ENCODE measurements around the gene TAC3.

TAC3 gene

DNA sequence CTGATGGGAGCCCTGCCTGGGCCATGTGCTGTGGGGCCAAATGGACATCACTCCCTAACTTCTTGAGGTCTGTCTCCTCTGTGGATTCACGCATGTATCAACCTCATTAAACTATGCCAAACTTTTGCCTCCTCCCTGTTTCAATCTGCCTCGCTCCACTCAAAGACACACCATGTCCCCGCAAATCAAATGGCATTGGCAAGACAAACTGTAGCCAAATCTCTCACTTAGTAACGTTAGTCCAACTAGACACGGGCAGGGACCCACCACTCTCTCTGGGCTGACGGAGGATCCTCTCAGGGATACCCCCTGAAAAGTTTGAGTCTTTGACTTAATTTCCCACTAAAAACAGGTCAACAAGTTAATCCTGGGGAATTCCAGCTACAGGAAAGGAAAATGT, 18.0 kb downstream of the TAC3 start:
- peak overlapping the region; percentile 14 for H3K27ac Mint-ChIP-seq
- H3K36me3 Mint-ChIP-seq (ENCODE audit: low read depth) = peaks cover 62% of the 10 kb centered on the region
- peaks cover 62% of the 10 kb centered on the region for H3K4me1 Mint-ChIP-seq
- H3K4me3 Mint-ChIP-seq = no peak overlapping the region
- no peaks in the 10 kb centered on the region for H3K9me3 Mint-ChIP-seq
- TF ChIP-seq, protein P1, sequence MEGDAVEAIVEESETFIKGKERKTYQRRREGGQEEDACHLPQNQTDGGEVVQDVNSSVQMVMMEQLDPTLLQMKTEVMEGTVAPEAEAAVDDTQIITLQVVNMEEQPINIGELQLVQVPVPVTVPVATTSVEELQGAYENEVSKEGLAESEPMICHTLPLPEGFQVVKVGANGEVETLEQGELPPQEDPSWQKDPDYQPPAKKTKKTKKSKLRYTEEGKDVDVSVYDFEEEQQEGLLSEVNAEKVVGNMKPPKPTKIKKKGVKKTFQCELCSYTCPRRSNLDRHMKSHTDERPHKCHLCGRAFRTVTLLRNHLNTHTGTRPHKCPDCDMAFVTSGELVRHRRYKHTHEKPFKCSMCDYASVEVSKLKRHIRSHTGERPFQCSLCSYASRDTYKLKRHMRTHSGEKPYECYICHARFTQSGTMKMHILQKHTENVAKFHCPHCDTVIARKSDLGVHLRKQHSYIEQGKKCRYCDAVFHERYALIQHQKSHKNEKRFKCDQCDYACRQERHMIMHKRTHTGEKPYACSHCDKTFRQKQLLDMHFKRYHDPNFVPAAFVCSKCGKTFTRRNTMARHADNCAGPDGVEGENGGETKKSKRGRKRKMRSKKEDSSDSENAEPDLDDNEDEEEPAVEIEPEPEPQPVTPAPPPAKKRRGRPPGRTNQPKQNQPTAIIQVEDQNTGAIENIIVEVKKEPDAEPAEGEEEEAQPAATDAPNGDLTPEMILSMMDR (IDR thresholded peaks at IDR 0.05) = no peak
- H3K27me3 Mint-ChIP-seq (ENCODE audit: low read depth, poor library complexity) = no peaks in the 10 kb centered on the region
- DNase-seq = no peak

DNA sequence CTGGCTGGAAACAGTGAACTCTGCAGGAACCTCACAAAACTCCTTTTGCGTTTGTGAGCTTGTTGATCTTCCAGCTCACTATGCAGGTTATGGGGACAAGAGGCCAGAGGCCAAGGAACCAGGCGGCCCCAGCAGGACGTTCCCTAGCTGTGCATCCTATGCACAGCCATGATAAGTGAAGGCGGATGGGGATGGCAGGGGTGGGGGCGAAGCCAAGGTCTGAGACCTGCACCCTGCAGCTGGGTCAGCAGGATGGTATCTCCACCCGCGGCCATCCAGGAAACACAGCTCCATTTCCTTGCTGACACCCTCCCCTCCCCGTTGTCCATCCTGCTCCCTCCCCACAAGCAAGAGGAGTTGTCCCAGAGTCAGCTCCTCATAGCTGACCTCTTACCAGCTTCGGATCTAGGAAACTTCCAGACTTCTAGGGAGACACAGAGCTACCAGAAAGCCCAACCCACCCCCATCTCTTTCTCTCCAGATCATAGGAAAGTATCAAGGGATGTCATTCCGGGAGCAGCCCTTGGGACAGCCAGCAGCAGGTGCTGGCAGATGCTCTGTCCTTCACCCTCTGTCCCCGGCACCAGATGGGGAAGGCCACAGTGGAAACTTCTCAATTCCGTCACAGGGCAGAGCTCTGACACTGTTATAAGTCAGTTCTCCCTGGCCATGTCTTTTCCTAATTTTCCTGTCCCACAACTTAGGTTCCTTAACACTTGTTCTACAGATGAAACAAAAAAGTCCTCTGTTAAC, 19.4 kb downstream of the TAC3 start:
- H3K27ac Mint-ChIP-seq = peak overlapping the region; percentile 70
- no peak overlapping the region for H3K4me3 Mint-ChIP-seq
- H3K27me3 Mint-ChIP-seq (ENCODE audit: low read depth, poor library complexity) = no peaks in the 10 kb centered on the region
- TF ChIP-seq, protein P1 (IDR thresholded peaks at IDR 0.05) = no peak
- no peak for DNase-seq
- peaks cover 51% of the 10 kb centered on the region for H3K4me1 Mint-ChIP-seq
- peaks cover 51% of the 10 kb centered on the region for H3K36me3 Mint-ChIP-seq (ENCODE audit: low read depth)
- H3K9me3 Mint-ChIP-seq = no peaks in the 10 kb centered on the region

DNA sequence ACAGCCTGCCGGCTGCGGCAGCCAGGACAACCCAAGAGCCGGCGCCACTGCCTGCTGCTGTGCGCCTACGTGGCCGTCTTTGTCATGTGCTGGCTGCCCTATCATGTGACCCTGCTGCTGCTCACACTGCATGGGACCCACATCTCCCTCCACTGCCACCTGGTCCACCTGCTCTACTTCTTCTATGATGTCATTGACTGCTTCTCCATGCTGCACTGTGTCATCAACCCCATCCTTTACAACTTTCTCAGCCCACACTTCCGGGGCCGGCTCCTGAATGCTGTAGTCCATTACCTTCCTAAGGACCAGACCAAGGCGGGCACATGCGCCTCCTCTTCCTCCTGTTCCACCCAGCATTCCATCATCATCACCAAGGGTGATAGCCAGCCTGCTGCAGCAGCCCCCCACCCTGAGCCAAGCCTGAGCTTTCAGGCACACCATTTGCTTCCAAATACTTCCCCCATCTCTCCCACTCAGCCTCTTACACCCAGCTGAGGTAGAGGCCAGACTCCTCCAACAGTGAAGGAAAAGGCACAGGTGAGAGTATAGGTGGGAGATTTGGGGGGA, 20.3 kb downstream of the TAC3 start:
- H3K4me3 Mint-ChIP-seq = no peak overlapping the region
- TF ChIP-seq, protein P1 (IDR thresholded peaks at IDR 0.05) = no peak
- no peak for DNase-seq
- H3K27ac Mint-ChIP-seq = peak overlapping the region; percentile 83
- no peaks in the 10 kb centered on the region for H3K9me3 Mint-ChIP-seq
- peaks cover 3% of the 10 kb centered on the region for H3K27me3 Mint-ChIP-seq (ENCODE audit: low read depth, poor library complexity)
- peaks cover 43% of the 10 kb centered on the region for H3K36me3 Mint-ChIP-seq (ENCODE audit: low read depth)
- peaks cover 43% of the 10 kb centered on the region for H3K4me1 Mint-ChIP-seq

GRCh38 chr12:56995201-56995929, 21.0 kb downstream of the TAC3 start:
- peaks cover 40% of the 10 kb centered on the region for H3K36me3 Mint-ChIP-seq (ENCODE audit: low read depth)
- H3K4me1 Mint-ChIP-seq = peaks cover 36% of the 10 kb centered on the region
- DNase-seq = no peak
- no peak overlapping the region for H3K27ac Mint-ChIP-seq
- peaks cover 3% of the 10 kb centered on the region for H3K27me3 Mint-ChIP-seq (ENCODE audit: low read depth, poor library complexity)
- H3K9me3 Mint-ChIP-seq = no peaks in the 10 kb centered on the region
- no peak overlapping the region for H3K4me3 Mint-ChIP-seq
- TF ChIP-seq, protein P1 (IDR thresholded peaks at IDR 0.05) = no peak

DNA sequence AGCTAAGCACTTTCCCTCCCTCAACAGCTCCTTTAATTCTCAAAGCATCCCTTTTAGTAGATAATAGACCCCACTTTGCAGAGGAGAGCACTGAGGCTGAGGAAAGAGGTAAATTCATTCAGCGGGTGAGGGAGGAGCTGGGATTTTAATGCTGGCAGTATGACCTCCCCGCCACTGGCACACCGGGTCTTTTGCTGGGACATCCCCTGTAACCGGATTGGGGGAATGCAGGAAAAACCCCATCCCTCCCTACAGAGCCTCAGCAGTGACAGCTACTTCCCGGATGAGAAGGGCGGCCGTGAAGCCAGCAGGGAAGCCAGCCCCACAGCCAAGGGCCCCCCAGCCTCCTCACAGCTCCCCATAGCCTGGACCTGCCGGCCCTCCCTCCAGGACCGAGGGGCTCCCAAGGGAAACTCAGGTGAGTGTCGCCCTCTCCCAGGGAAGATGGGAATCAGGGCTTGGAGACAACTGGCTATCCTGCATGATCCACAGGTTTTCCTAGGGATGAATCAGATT, 22.0 kb downstream of the TAC3 start:
- Mint-ChIP-seq H3K27ac (no peak overlapping the region), H3K4me3 (no peak overlapping the region), H3K36me3 (ENCODE audit: low read depth) (peaks cover 29% of the 10 kb centered on the region), H3K4me1 (peaks cover 27% of the 10 kb centered on the region), H3K27me3 (ENCODE audit: low read depth, poor library complexity) (peaks cover 3% of the 10 kb centered on the region), H3K9me3 (no peaks in the 10 kb centered on the region)
- DNase-seq = no peak
- TF ChIP-seq, protein P1 (IDR thresholded peaks at IDR 0.05) = no peak
